Measurements from ENCODE around the gene CUBN. TPM values are rescaled to one million over a fixed set of nuclear protein-coding genes. Genes with fewer than 3 reads are reported as not detected.
"Not testable (repeated sequence)": the region's sequence is repeated elsewhere in the genome, so short reads cannot be mapped to it uniquely, and the experiment has no call there.

CUBN gene
- total and polyA plus RNA-seq, 2 experiments from 2014 or later: 0.41 to 0.65 TPM

DNA sequence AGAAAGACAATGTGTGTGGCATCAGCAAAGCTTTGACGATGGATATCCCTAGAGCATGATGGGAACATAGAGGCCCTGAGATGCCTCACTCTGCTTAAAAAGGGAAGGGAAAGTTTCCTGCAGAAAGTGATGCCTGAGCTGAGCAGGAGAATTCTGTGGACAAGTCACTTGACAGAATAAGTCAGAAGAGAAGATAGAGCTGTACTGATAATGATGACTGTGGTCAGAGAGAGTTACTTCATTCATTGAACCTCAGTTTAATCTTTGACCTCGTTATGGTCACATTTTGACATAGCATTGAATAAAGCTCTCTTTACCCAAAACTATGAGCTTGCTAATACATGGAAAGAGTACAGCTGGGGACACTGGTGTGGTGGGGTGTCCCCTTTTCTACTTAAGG lies 7.6 kb downstream of the CUBN start:
- no peak for TF ChIP-seq EZH2phosphoT487 (IDR thresholded peaks at IDR 0.05; ENCODE audit: insufficient read depth, low read depth)
- no peak for TF ChIP-seq EZH2 (IDR thresholded peaks at IDR 0.05; ENCODE audit: insufficient read depth, poor library complexity, severe bottlenecking)
- Histone ChIP-seq H3F3A (ENCODE audit: insufficient read depth) (peaks cover 14% of the 10 kb centered on the region; the same call in 1 of the 2 replicates), H3K79me2 (ENCODE audit: insufficient read depth) (no peaks in the 10 kb centered on the region), H4K20me1 (ENCODE audit: insufficient read depth) (no peaks in the 10 kb centered on the region), H2AFZ (no peak overlapping the region), H3K27me3 (replicated peaks; ENCODE audit: insufficient read depth) (no peaks in the 10 kb centered on the region), H3K9me3 (ENCODE audit: low read depth) (no peaks in the 10 kb centered on the region), H3K4me3 (no peak overlapping the region), H3K36me3 (ENCODE audit: low read depth) (no peaks in the 10 kb centered on the region), H3K27ac (no peak overlapping the region), H3K9me2 (ENCODE audit: insufficient read depth) (no peaks in the 10 kb centered on the region), H3K4me2 (ENCODE audit: unreplicated experiment) (no peak overlapping the region), H3K9ac (no peak overlapping the region), H3K4me1 (ENCODE audit: insufficient read depth) (peaks cover 13% of the 10 kb centered on the region)
- DNase-seq: no peak
- in situ Hi-C loops (cut with MboI): no loop called here
- WGBS, 2 experiments (ENCODE audit: low coverage in 1 of 2, low lambda C conversion rate in 2 of 2, missing lambda C conversion rate in 2 of 2): 99 to 100% methylated on average over 2 of the region's 2 CpGs

DNA sequence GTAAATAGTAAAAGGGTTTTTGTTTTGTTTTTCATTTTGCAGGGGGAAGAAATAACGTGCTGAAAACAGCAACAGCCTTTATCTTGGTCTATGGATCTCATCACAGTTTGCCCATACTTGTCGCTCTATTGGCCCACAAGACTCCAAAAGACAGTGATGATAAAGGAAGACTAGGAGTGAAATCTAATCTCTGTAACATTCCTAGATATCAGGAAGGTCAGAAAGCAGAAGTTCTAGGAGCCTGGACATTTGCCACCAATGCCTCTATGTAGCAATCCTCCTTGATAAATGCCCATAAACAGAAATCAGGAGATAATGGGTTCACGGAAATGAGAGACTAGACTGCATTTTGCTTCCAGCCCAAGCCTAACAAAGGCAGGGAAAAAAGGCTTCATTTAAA lies 8.9 kb downstream of the CUBN start:
- no peaks in the 10 kb centered on the region for H3K9me3 ChIP-seq (ENCODE audit: low read depth)
- peaks cover 17% of the 10 kb centered on the region for H3K4me1 ChIP-seq (ENCODE audit: insufficient read depth)
- no peak for TF ChIP-seq EZH2 (IDR thresholded peaks at IDR 0.05; ENCODE audit: insufficient read depth, poor library complexity, severe bottlenecking)
- TF ChIP-seq EZH2phosphoT487 (IDR thresholded peaks at IDR 0.05; ENCODE audit: insufficient read depth, low read depth): no peak
- H3K36me3 ChIP-seq (ENCODE audit: low read depth): no peaks in the 10 kb centered on the region
- H2AFZ ChIP-seq: no peak overlapping the region
- peaks cover 14% of the 10 kb centered on the region; the same call in 1 of the 2 replicates for H3F3A ChIP-seq (ENCODE audit: insufficient read depth)
- no peaks in the 10 kb centered on the region for H3K9me2 ChIP-seq (ENCODE audit: insufficient read depth)
- no peaks in the 10 kb centered on the region for H3K27me3 ChIP-seq (replicated peaks; ENCODE audit: insufficient read depth)
- no peaks in the 10 kb centered on the region for H4K20me1 ChIP-seq (ENCODE audit: insufficient read depth)
- in situ Hi-C loops (cut with MboI): no loop called here
- no peaks in the 10 kb centered on the region for H3K79me2 ChIP-seq (ENCODE audit: insufficient read depth)
- H3K9ac ChIP-seq: no peak overlapping the region
- no peak overlapping the region for H3K27ac ChIP-seq
- DNase-seq: no peak
- H3K4me3 ChIP-seq: no peak overlapping the region
- 68 to 70% methylated on average over 3 of the region's 3 CpGs for WGBS, 2 experiments (ENCODE audit: low coverage in 1 of 2, low lambda C conversion rate in 2 of 2, missing lambda C conversion rate in 2 of 2)
- no peak overlapping the region for H3K4me2 ChIP-seq (ENCODE audit: unreplicated experiment)

DNA sequence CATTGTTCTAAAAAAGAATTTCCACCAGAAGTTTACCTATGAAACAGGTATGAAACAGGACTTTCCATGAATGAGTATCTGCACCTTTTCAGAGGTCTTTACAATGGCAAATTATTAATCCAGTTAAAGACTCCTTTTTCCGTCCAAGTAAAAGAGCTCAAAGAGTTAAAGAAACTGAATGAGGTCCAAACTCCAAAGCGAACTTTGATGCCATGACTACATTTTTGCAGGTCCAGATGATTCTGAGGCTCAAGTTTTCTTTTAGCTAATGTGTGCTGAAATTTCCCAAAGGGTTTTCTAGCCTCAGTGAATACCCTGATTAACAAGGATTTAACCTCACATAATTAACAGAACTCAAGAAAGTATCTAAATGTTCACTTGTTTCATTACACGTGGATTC lies 9.8 kb downstream of the CUBN start:
- H3K4me2 ChIP-seq (ENCODE audit: unreplicated experiment): no peak overlapping the region
- no peaks in the 10 kb centered on the region for H3K27me3 ChIP-seq (replicated peaks; ENCODE audit: insufficient read depth)
- DNase-seq: no peak
- no peak overlapping the region for H2AFZ ChIP-seq
- H3K79me2 ChIP-seq (ENCODE audit: insufficient read depth): no peaks in the 10 kb centered on the region
- 93 to 98% methylated on average over 3 of the region's 3 CpGs for WGBS, 2 experiments (ENCODE audit: low coverage in 1 of 2, low lambda C conversion rate in 2 of 2, missing lambda C conversion rate in 2 of 2)
- H3K4me1 ChIP-seq (ENCODE audit: insufficient read depth): peaks cover 23% of the 10 kb centered on the region
- H3K9ac ChIP-seq: no peak overlapping the region
- H4K20me1 ChIP-seq (ENCODE audit: insufficient read depth): no peaks in the 10 kb centered on the region
- no peak for TF ChIP-seq EZH2phosphoT487 (IDR thresholded peaks at IDR 0.05; ENCODE audit: insufficient read depth, low read depth)
- no peak for TF ChIP-seq EZH2 (IDR thresholded peaks at IDR 0.05; ENCODE audit: insufficient read depth, poor library complexity, severe bottlenecking)
- H3K36me3 ChIP-seq (ENCODE audit: low read depth): no peaks in the 10 kb centered on the region
- no peak overlapping the region for H3K4me3 ChIP-seq
- no peaks in the 10 kb centered on the region for H3K9me2 ChIP-seq (ENCODE audit: insufficient read depth)
- in situ Hi-C loops (cut with MboI): no loop called here
- H3K27ac ChIP-seq: no peak overlapping the region
- peaks cover 14% of the 10 kb centered on the region; the same call in 1 of the 2 replicates for H3F3A ChIP-seq (ENCODE audit: insufficient read depth)
- H3K9me3 ChIP-seq (ENCODE audit: low read depth): no peaks in the 10 kb centered on the region

DNA sequence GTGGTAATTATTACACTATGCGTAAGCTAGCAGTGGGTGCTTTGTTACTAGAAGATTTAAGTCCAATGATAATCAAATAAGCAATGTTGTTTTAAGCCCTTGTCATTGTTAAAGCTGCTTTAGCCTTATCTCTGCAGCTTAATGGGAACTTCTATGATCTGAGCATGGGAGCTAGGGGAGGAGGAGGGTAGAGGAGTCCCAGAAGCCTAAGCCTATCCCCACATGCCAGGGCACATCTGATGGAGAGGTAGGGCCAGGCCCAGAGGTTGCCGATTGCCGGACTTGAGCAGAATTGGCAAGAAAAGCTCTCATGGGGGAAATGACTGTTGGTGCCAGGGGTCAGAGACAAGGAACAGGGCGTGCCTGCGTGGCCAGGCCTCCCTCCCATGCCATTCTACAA lies 13.4 kb downstream of the CUBN start:
- 64 to 68% methylated on average over 5 of the region's 5 CpGs for WGBS, 2 experiments (ENCODE audit: low coverage in 1 of 2, low lambda C conversion rate in 2 of 2, missing lambda C conversion rate in 2 of 2)
- in situ Hi-C loops (cut with MboI): no loop called here

DNA sequence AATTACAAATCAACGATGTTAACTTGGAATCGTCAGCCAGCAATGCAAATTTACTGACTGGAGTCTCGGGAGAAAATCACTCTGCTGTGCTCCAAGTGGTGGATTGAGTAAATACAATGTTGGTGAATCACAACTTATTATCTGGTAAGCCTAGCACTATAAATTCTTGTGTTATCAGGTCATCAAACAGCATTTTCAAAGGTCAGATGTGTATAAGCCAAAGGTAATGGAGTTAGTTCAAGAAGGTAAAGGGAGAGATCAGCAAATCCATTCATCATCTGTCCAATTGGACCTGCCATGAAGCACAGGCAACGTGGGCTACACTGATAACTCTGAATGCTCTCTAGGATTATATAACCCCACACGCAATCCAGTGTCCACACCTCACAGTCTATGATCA lies 13.9 kb downstream of the CUBN start:
- H3K36me3 ChIP-seq (ENCODE audit: low read depth): no peaks in the 10 kb centered on the region
- H3K9ac ChIP-seq: no peak overlapping the region
- H3K27ac ChIP-seq: no peak overlapping the region
- WGBS, 2 experiments (ENCODE audit: low coverage in 1 of 2, low lambda C conversion rate in 2 of 2, missing lambda C conversion rate in 2 of 2): 42 to 44% methylated on average over 5 of the region's 5 CpGs
- DNase-seq: peak; percentile 65
- in situ Hi-C loops (cut with MboI): no loop called here
- H3K27me3 ChIP-seq (replicated peaks; ENCODE audit: insufficient read depth): no peaks in the 10 kb centered on the region
- H3K4me2 ChIP-seq (ENCODE audit: unreplicated experiment): no peak overlapping the region
- no peaks in the 10 kb centered on the region for H3K9me2 ChIP-seq (ENCODE audit: insufficient read depth)
- no peaks in the 10 kb centered on the region for H3F3A ChIP-seq (ENCODE audit: insufficient read depth)
- H3K4me1 ChIP-seq (ENCODE audit: insufficient read depth): peaks cover 9% of the 10 kb centered on the region
- TF ChIP-seq EZH2phosphoT487 (IDR thresholded peaks at IDR 0.05; ENCODE audit: insufficient read depth, low read depth) (no peak), EZH2 (IDR thresholded peaks at IDR 0.05; ENCODE audit: insufficient read depth, poor library complexity, severe bottlenecking) (no peak)
- H3K79me2 ChIP-seq (ENCODE audit: insufficient read depth): no peaks in the 10 kb centered on the region
- H3K4me3 ChIP-seq: no peak overlapping the region
- no peaks in the 10 kb centered on the region for H4K20me1 ChIP-seq (ENCODE audit: insufficient read depth)
- no peaks in the 10 kb centered on the region for H3K9me3 ChIP-seq (ENCODE audit: low read depth)
- no peak overlapping the region for H2AFZ ChIP-seq

More for the DNA sequence above, 13.4 kb downstream of the CUBN start:
- no peak for DNase-seq
- Histone ChIP-seq H3K36me3 (ENCODE audit: low read depth) (no peaks in the 10 kb centered on the region), H3K9ac (no peak overlapping the region), H3K9me2 (ENCODE audit: insufficient read depth) (no peaks in the 10 kb centered on the region), H3K4me3 (no peak overlapping the region), H3K4me2 (ENCODE audit: unreplicated experiment) (no peak overlapping the region), H3F3A (ENCODE audit: insufficient read depth) (no peaks in the 10 kb centered on the region), H2AFZ (no peak overlapping the region), H4K20me1 (ENCODE audit: insufficient read depth) (no peaks in the 10 kb centered on the region), H3K9me3 (ENCODE audit: low read depth) (no peaks in the 10 kb centered on the region), H3K4me1 (ENCODE audit: insufficient read depth) (peaks cover 9% of the 10 kb centered on the region), H3K79me2 (ENCODE audit: insufficient read depth) (no peaks in the 10 kb centered on the region), H3K27me3 (replicated peaks; ENCODE audit: insufficient read depth) (no peaks in the 10 kb centered on the region), H3K27ac (no peak overlapping the region)
- no peak for TF ChIP-seq EZH2 (IDR thresholded peaks at IDR 0.05; ENCODE audit: insufficient read depth, poor library complexity, severe bottlenecking)
- TF ChIP-seq EZH2phosphoT487 (IDR thresholded peaks at IDR 0.05; ENCODE audit: insufficient read depth, low read depth): no peak

DNA sequence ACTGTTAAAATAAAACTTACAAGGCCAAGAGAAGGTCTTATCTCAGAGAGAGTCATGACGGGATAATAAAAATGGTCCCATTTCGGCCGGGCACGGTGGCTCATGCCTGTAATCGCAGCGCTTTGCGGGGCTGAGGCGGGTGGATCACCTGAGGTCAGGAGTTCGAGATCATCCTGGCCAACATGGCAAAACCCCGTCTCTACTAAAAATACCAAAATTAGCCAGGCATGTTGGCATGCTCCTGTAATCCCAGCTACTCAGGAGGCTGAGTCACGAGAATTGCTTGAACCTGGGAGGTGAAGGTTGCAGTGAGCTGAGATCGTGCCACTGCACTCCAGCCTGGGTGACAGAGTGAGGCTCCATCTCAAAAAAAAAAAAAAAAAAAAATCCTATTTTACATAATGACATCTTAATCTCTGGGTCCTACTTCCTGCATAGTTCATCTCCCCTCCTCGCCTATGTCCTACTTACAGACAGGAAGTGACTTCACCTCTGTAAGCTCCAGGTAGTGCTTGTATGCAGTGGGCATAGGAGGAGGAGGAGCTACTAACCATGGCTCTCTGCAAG lies 14.7 kb downstream of the CUBN start:
- H3K9me2 ChIP-seq (ENCODE audit: insufficient read depth); H3K9me3 ChIP-seq (ENCODE audit: low read depth); H3K4me1 ChIP-seq (ENCODE audit: insufficient read depth); in situ Hi-C loops (cut with MboI); H3K9ac ChIP-seq; H3K4me2 ChIP-seq (ENCODE audit: unreplicated experiment); H3K4me3 ChIP-seq; H3K27me3 ChIP-seq (replicated peaks; ENCODE audit: insufficient read depth); H3F3A ChIP-seq (ENCODE audit: insufficient read depth); H3K27ac ChIP-seq; H2AFZ ChIP-seq; H3K36me3 ChIP-seq (ENCODE audit: low read depth); H3K79me2 ChIP-seq (ENCODE audit: insufficient read depth); DNase-seq; H4K20me1 ChIP-seq (ENCODE audit: insufficient read depth): not testable (repeated sequence)
- WGBS, 2 experiments (ENCODE audit: low coverage in 1 of 2, low lambda C conversion rate in 2 of 2, missing lambda C conversion rate in 2 of 2): 88 to 93% methylated on average over 13 of the region's 13 CpGs
